Mesendoderm (in vitro differentiated cells): Measurements from ENCODE around the gene LARP1.

Experiments
- DNase-seq: peaks from one replicate; pipeline ENCODE4 v3.0.0; 2013
- H2AK5ac ChIP-seq: 2 replicates; pipeline ENCODE4 v1.6.1; 2013; ENCODE audit warnings: low read length, inconsistent platforms
- H2BK120ac ChIP-seq: 2 replicates; pipeline ENCODE4 v1.6.1; 2013; ENCODE audit warnings: low read depth, mild to moderate bottlenecking, low read length, moderate library complexity, mixed read lengths
- H2BK15ac ChIP-seq: replicated peaks from 2 replicates; pipeline ENCODE4 v1.6.1; 2013; ENCODE audit warnings: low read depth, mild to moderate bottlenecking, moderate library complexity
- H2BK5ac ChIP-seq: 2 replicates; pipeline ENCODE4 v1.6.1; 2013; ENCODE audit warnings: low read length, inconsistent platforms
- H3K18ac ChIP-seq: 2 replicates; pipeline ENCODE4 v1.6.1; 2013; ENCODE audit warnings: mild to moderate bottlenecking, low read length, mixed read lengths
- H3K23ac ChIP-seq: one replicate; pipeline ENCODE4 v1.6.1; 2013; ENCODE audit warnings: low read length
- H3K27ac ChIP-seq: 2 replicates; pipeline ENCODE4 v1.5.1; 2013; ENCODE audit warnings: low read depth, mild to moderate bottlenecking, inconsistent platforms, low read length, moderate library complexity
- H3K27me3 ChIP-seq: 2 replicates; pipeline ENCODE4 v1.6.1; 2013; ENCODE audit warnings: low read length, control low read depth, mild to moderate bottlenecking, inconsistent platforms; ENCODE audit not compliant: insufficient read depth, poor library complexity
- H3K36me3 ChIP-seq: 2 replicates; pipeline ENCODE4 v1.6.1; 2013; ENCODE audit warnings: low read length, inconsistent platforms; ENCODE audit not compliant: control insufficient read depth, insufficient read depth
- H3K4ac ChIP-seq: one replicate; pipeline ENCODE4 v1.6.1; 2013; ENCODE audit warnings: low read depth, mild to moderate bottlenecking, low read length, moderate library complexity
- H3K4me1 ChIP-seq: 2 replicates; pipeline ENCODE4 v1.6.1; 2013; ENCODE audit warnings: low read depth, low read length, inconsistent platforms; ENCODE audit not compliant: control insufficient read depth
- H3K4me2 ChIP-seq: 2 replicates; pipeline ENCODE4 v1.6.1; 2013; ENCODE audit warnings: low read length
- H3K4me3 ChIP-seq: 2 replicates; pipeline ENCODE4 v1.5.1; 2013; ENCODE audit warnings: mild to moderate bottlenecking, low read length
- H3K56ac ChIP-seq: one replicate; pipeline ENCODE4 v1.6.1; 2013; ENCODE audit warnings: low read length
- H3K79me1 ChIP-seq: 2 replicates; pipeline ENCODE4 v1.6.1; 2013; ENCODE audit warnings: low read length, inconsistent platforms
- H3K79me2 ChIP-seq: 2 replicates; pipeline ENCODE4 v1.6.1; 2013; ENCODE audit warnings: mild to moderate bottlenecking, low read length; ENCODE audit not compliant: control insufficient read depth, insufficient read depth
- H3K9ac ChIP-seq: 2 replicates; pipeline ENCODE4 v1.6.1; 2013; ENCODE audit warnings: low read length, inconsistent platforms
- H4K5ac ChIP-seq: one replicate; pipeline ENCODE4 v1.6.1; 2013; ENCODE audit warnings: low read length
- H4K8ac ChIP-seq: one replicate; pipeline ENCODE4 v1.6.1; 2013; ENCODE audit warnings: low read depth, mild to moderate bottlenecking, control low read depth, low read length, moderate library complexity
- WGBS: extraction: QIAGEN DNeasy Blood & Tissue Kit; methylation state at CpG from one replicate; pipeline ENCODE4 v1.1.7; 2013; ENCODE audit warnings: low lambda C conversion rate, missing lambda C conversion rate; ENCODE audit not compliant: insufficient coverage; ENCODE audit errors: extremely low coverage; 5-methylcytosine and 5-hydroxymethylcytosine counted together

Gene LARP1

GRCh38 chr5:154722097-154722496 lies 33.1 kb upstream of the LARP1 start:
- no CpG with 5 or more reads among the region's 4 CpGs for WGBS
- no peaks in the 10 kb centered on the region for H3K79me2 ChIP-seq

DNA sequence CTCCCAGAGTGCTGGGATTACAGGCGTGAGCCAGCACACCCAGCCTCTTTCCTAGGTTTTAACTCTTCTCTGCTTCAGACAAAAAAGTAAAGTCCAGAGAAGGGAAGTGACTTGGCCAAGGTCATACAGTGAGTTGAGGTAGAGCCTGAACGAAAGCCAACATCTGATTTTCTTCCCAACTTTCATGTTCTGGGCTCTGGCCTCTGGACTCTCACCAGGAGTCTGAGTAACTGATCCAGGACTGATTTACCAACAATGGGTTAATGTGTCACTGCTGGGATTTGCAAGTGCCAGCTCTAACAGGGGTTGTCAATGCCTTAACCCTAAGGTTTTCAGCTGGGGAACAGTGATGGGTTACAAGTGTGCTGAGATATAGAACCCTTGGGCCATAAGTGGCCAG lies 32.2 kb upstream of the LARP1 start:
- Histone ChIP-seq H3K18ac (no peak overlapping the region), H2BK15ac (no peak overlapping the region), H3K27ac (no peak overlapping the region), H3K79me2 (no peaks in the 10 kb centered on the region), H3K36me3 (no peaks in the 10 kb centered on the region), H2BK5ac (no peak overlapping the region), H3K4me2 (no peak overlapping the region), H2AK5ac (no peak overlapping the region), H3K27me3 (no peaks in the 10 kb centered on the region), H4K5ac (no peak overlapping the region), H2BK120ac (no peak overlapping the region), H3K4ac (no peak overlapping the region), H3K56ac (no peak overlapping the region), H3K4me3 (no peak overlapping the region), H3K9ac (no peak overlapping the region), H3K79me1 (no peaks in the 10 kb centered on the region), H3K4me1 (peaks cover 5% of the 10 kb centered on the region), H3K23ac (no peak overlapping the region), H4K8ac (no peak overlapping the region)
- no CpG with 5 or more reads among the region's 2 CpGs for WGBS
- no peak for DNase-seq

More at GRCh38 chr5:154722097-154722496, 33.1 kb upstream of the LARP1 start:
- Histone ChIP-seq H3K23ac (no peak overlapping the region), H2AK5ac (no peak overlapping the region), H3K4me3 (no peak overlapping the region), H4K8ac (no peak overlapping the region), H3K79me1 (no peaks in the 10 kb centered on the region), H3K56ac (peak overlapping the region; percentile 44), H3K4me2 (no peak overlapping the region), H3K9ac (no peak overlapping the region), H2BK5ac (no peak overlapping the region), H3K4ac (no peak overlapping the region), H3K27me3 (no peaks in the 10 kb centered on the region), H3K4me1 (peaks cover 5% of the 10 kb centered on the region), H3K18ac (no peak overlapping the region), H3K36me3 (no peaks in the 10 kb centered on the region), H4K5ac (no peak overlapping the region), H2BK15ac (no peak overlapping the region), H3K27ac (no peak overlapping the region), H2BK120ac (no peak overlapping the region)
- no peak for DNase-seq

- no peaks in the 10 kb centered on the region for H3K36me3 ChIP-seq
- no peak overlapping the region for H2BK5ac ChIP-seq
- H2AK5ac ChIP-seq, result no peak overlapping the region
- H3K27ac ChIP-seq, result no peak overlapping the region
- H3K4me1 ChIP-seq, result peaks cover 5% of the 10 kb centered on the region
- no peak overlapping the region for H3K18ac ChIP-seq
- H3K4me2 ChIP-seq, result no peak overlapping the region
- H3K27me3 ChIP-seq, result no peaks in the 10 kb centered on the region
- H3K56ac ChIP-seq, result no peak overlapping the region
- H4K5ac ChIP-seq, result no peak overlapping the region
- H3K4ac ChIP-seq, result no peak overlapping the region
- no peak overlapping the region for H3K4me3 ChIP-seq
- no peak overlapping the region for H2BK15ac ChIP-seq
- no peaks in the 10 kb centered on the region for H3K79me2 ChIP-seq
- H3K9ac ChIP-seq, result no peak overlapping the region
- no peak for DNase-seq
- no peaks in the 10 kb centered on the region for H3K79me1 ChIP-seq
- no peak overlapping the region for H4K8ac ChIP-seq
- H3K23ac ChIP-seq, result no peak overlapping the region
- no CpG with 5 or more reads among the region's 2 CpGs for WGBS
- no peak overlapping the region for H2BK120ac ChIP-seq
Measured at GRCh38 chr5:154723740-154724505, 31.3 kb upstream of the LARP1 start.

- Histone ChIP-seq H3K4me2 (no peak overlapping the region), H3K27me3 (no peaks in the 10 kb centered on the region), H2BK5ac (no peak overlapping the region), H3K79me2 (no peaks in the 10 kb centered on the region), H3K27ac (no peak overlapping the region), H2BK120ac (no peak overlapping the region), H3K4ac (no peak overlapping the region), H3K23ac (no peak overlapping the region), H3K18ac (no peak overlapping the region), H4K5ac (no peak overlapping the region), H3K9ac (no peak overlapping the region), H3K56ac (no peak overlapping the region), H2AK5ac (no peak overlapping the region), H4K8ac (no peak overlapping the region), H3K36me3 (no peaks in the 10 kb centered on the region), H2BK15ac (no peak overlapping the region), H3K4me1 (no peaks in the 10 kb centered on the region), H3K79me1 (no peaks in the 10 kb centered on the region), H3K4me3 (no peak overlapping the region)
- WGBS, result no CpG with 5 or more reads among the region's 1 CpG
- no peak for DNase-seq
Measured at GRCh38 chr5:154727361-154727760, 27.8 kb upstream of the LARP1 start.

- no peaks in the 10 kb centered on the region for H3K79me1 ChIP-seq
- H3K18ac ChIP-seq, result no peak overlapping the region
- no peaks in the 10 kb centered on the region for H3K36me3 ChIP-seq
- H3K9ac ChIP-seq, result no peak overlapping the region
- H2BK15ac ChIP-seq, result no peak overlapping the region
- no peak overlapping the region for H2BK120ac ChIP-seq
- no peak overlapping the region for H3K56ac ChIP-seq
- no peaks in the 10 kb centered on the region for H3K4me1 ChIP-seq
- WGBS, result no CpG with 5 or more reads among the region's 3 CpGs
- no peak overlapping the region for H2BK5ac ChIP-seq
- H3K23ac ChIP-seq, result no peak overlapping the region
- H3K27me3 ChIP-seq, result no peaks in the 10 kb centered on the region
- no peak overlapping the region for H3K4me2 ChIP-seq
- H4K8ac ChIP-seq, result no peak overlapping the region
- no peak overlapping the region for H4K5ac ChIP-seq
- no peak for DNase-seq
- H3K79me2 ChIP-seq, result no peaks in the 10 kb centered on the region
- no peak overlapping the region for H3K4ac ChIP-seq
- no peak overlapping the region for H2AK5ac ChIP-seq
- no peak overlapping the region for H3K27ac ChIP-seq
- no peak overlapping the region for H3K4me3 ChIP-seq
Measured at GRCh38 chr5:154728939-154729588, 26.1 kb upstream of the LARP1 start.
